Progenitor cell of endocrine pancreas (in vitro differentiated cells): ENCODE results near the gene RGS17. TPM values are rescaled to one million over a fixed set of nuclear protein-coding genes. Genes with fewer than 3 reads are reported as not detected.
"Not testable (repeated sequence)": the region's sequence is repeated elsewhere in the genome, so short reads cannot be mapped to it uniquely, and the experiment has no call there.

Source experiments
- DNase-seq: peaks from one replicate; pipeline ENCODE4 v3.0.0; 2021; ENCODE audit warnings: low spot score; ENCODE audit not compliant: unreplicated experiment
- H3K27ac Mint-ChIP-seq: 2 replicates; pipeline ENCODE4 v1.8.0; 2021; ENCODE audit warnings: mild to moderate bottlenecking, moderate library complexity, mixed read lengths
- H3K27me3 Mint-ChIP-seq: 2 replicates; pipeline ENCODE4 v1.8.0; 2021; ENCODE audit warnings: mixed read lengths
- H3K36me3 Mint-ChIP-seq: 2 replicates; pipeline ENCODE4 v1.8.0; 2022; ENCODE audit warnings: mixed read lengths; ENCODE audit not compliant: insufficient read depth
- H3K4me1 Mint-ChIP-seq: 2 replicates; pipeline ENCODE4 v1.8.0; 2021; ENCODE audit warnings: low read depth, mixed read lengths
- H3K4me3 Mint-ChIP-seq: 2 replicates; pipeline ENCODE4 v1.8.0; 2021; ENCODE audit warnings: low read depth, mild to moderate bottlenecking, moderate library complexity, mixed read lengths
- H3K9me3 Mint-ChIP-seq: 2 replicates; pipeline ENCODE4 v1.8.0; 2021; ENCODE audit warnings: low read depth, mixed read lengths
- total RNA-seq: library from RNA; stranded (reverse); gene quantifications from 2 replicates; pipeline ENCODE4 v1.2.1, GENCODE V29; 2021
- TF ChIP-seq, protein P1 (sequence below): fragments of 200-600 bp; sonication (generic); IDR thresholded peaks from one replicate; pipeline ENCODE4 v1.5.0; 2021; ENCODE audit warnings: antibody characterized with exemption, mild to moderate bottlenecking; ENCODE audit not compliant: unreplicated experiment

The RGS17 gene
- total RNA-seq, 1 donor from 2014 or later = 2.6 TPM

DNA sequence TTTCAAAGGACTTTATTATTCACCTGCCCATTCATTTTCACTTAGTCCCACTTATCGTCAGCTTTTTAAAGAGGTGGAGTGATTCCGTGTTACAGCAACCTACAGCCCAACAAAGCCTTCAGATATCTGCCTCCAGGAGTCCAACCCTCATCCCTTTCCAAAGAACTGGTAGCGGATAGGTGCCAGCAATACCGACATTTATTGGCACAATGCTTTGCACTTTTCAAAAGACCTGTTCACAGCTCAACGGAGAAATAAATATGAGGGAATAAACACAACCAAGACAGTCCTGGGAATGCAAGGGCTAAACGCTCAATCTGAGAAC, 127.8 kb downstream of the RGS17 start:
- Mint-ChIP-seq H3K36me3 (peaks cover 4% of the 10 kb centered on the region), H3K9me3 (no peaks in the 10 kb centered on the region), H3K4me1 (peaks cover 17% of the 10 kb centered on the region), H3K27me3 (no peaks in the 10 kb centered on the region), H3K4me3 (peak overlapping the region; percentile 98), H3K27ac (peak overlapping the region; percentile 99)
- DNase-seq = no peak
- TF ChIP-seq, protein P1, sequence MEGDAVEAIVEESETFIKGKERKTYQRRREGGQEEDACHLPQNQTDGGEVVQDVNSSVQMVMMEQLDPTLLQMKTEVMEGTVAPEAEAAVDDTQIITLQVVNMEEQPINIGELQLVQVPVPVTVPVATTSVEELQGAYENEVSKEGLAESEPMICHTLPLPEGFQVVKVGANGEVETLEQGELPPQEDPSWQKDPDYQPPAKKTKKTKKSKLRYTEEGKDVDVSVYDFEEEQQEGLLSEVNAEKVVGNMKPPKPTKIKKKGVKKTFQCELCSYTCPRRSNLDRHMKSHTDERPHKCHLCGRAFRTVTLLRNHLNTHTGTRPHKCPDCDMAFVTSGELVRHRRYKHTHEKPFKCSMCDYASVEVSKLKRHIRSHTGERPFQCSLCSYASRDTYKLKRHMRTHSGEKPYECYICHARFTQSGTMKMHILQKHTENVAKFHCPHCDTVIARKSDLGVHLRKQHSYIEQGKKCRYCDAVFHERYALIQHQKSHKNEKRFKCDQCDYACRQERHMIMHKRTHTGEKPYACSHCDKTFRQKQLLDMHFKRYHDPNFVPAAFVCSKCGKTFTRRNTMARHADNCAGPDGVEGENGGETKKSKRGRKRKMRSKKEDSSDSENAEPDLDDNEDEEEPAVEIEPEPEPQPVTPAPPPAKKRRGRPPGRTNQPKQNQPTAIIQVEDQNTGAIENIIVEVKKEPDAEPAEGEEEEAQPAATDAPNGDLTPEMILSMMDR = no peak

DNA sequence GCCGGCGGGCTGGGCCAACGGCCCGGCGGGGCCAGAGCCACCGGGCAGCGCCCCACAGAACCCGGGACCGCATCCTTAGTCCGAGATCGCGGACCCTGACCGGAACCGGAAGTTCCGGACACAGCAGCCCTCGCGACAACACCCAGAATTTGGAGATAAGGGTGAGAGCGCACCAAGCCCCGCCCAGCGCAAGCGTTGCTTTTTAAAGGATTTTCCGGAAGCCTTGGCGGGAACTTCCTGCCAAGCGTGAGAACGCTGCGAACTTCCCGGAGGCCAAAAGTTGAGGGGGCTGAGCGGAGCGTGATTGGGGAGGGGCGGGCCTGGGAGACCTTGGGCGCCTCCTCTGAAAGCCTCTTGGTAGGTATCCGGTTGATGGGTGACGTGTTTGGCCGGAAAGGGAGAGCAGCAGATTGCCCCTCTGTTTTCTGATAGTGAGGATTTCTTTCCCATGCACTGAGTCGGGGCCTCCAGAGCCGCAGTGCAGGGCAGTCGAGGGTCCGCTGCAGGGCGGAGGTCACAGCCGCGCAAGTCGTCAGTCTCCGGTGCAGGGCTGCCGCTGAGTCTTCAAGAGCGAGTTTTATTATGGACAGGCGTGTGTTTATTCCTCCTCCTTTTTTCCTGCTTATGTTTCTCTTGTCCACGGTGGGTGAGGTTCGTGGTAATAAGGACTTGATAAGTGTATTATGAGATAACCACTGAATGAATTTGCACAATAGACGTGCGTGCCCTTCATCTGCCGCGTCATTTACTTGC, 128.3 kb downstream of the RGS17 start, which contains the start of gene MTRF1L:
TSS of gene MTRF1L (minus strand) at position 97 of the 753 bp plus-strand sequence. CDS start at position 73, 24 bp downstream.
- H3K36me3 Mint-ChIP-seq = peaks cover 4% of the 10 kb centered on the region
- peak; percentile 82 for DNase-seq
- H3K27me3 Mint-ChIP-seq = no peaks in the 10 kb centered on the region
- H3K27ac Mint-ChIP-seq = peak within 1 kb of the TSS; percentile 99
- TF ChIP-seq, protein P1 = no peak
- peaks cover 17% of the 10 kb centered on the region for H3K4me1 Mint-ChIP-seq
- peak within 1 kb of the TSS; percentile 98 for H3K4me3 Mint-ChIP-seq
- H3K9me3 Mint-ChIP-seq = no peaks in the 10 kb centered on the region

DNA sequence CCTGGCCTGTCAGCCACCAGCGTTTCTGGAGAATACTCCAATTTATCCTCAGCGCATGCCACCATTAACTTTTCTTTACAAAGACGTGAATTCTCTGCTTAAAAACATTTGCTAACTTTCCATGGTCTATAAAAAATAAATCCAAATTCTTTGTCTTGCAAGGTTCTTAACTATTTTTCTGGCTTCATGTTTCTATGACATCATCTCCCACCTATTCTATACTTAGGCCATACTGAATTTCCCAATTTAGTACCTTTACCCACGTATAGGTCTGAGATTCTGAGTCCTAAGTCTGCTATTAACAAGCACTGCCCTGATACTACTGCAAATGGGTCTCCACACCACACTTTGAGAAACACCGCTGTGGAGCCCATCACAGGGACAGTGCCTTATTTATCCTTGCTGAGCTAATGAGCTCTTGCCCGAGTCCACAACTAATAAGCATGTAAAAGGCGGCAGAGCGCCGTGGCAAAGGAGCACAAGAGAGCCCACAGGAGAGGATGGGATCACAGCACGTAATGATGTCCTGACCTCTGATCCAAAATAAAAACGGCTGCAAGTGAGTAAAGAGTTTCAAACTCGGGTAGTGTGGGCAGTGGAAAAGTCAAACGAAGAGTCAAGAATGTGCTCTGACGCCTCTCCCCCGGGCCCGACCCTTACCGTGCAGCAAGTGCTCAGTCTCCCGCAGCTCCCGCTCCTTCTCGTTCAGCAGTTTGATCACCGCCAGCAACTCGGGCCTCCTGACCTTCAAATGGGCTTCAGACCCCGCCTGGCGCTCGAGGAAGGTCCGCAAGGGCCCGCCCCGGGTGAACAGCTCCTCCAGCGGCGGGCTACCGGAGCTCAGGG, 129.1 kb downstream of the RGS17 start:
- Mint-ChIP-seq H3K27me3 (no peaks in the 10 kb centered on the region), H3K4me3 (peak overlapping the region; percentile 98), H3K9me3 (no peaks in the 10 kb centered on the region), H3K4me1 (peaks cover 17% of the 10 kb centered on the region), H3K36me3 (peaks cover 4% of the 10 kb centered on the region), H3K27ac (peak overlapping the region; percentile 94)
- no peak for DNase-seq
- TF ChIP-seq, protein P1 = no peak

DNA sequence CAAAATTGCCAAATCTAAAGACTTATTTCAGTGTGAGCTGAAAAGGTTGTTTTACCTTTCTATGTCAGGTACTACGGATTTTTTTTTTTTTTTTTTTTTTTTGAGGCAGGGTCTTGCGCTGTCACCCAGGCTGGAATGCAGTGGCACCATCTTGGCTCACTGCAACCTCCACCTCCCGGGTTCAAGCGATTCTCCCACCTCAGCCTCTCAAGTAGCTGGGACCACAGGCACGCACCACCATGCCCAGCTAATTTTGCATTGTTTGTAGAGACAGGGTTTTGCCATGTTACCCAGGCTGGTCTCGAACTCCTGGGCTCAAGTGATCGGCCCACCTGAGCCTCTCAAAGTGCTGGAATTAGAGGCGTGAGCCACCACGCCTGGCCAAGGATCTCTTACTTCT, 130.3 kb downstream of the RGS17 start:
- H3K4me3 Mint-ChIP-seq = peak overlapping the region; percentile 98
- not testable (repeated sequence) for H3K27me3 Mint-ChIP-seq, DNase-seq, H3K9me3 Mint-ChIP-seq, H3K36me3 Mint-ChIP-seq, H3K27ac Mint-ChIP-seq
- peaks cover 17% of the 10 kb centered on the region for H3K4me1 Mint-ChIP-seq

DNA sequence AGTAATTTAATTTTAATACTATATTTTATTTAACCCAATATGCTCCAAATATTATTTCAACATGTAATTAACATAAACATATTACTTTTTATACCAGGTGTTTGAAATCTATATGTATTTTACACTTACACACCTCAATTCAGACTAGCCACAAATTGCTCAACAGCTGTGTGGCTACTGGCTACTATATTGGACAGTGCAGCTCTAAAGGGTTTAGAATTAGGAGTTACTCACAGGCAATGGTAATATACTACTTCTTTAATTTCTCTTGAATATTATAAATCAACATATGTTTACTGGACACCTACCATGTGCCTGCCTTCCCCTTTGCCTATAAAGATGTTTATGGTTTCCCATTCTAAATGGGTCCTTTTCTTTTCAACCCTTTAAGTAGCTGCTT, 130.8 kb downstream of the RGS17 start:
- TF ChIP-seq, protein P1 = no peak
- H3K36me3 Mint-ChIP-seq = peaks cover 4% of the 10 kb centered on the region
- no peak for DNase-seq
- H3K27ac Mint-ChIP-seq = no peak overlapping the region
- peaks cover 17% of the 10 kb centered on the region for H3K4me1 Mint-ChIP-seq
- no peaks in the 10 kb centered on the region for H3K9me3 Mint-ChIP-seq
- H3K27me3 Mint-ChIP-seq = no peaks in the 10 kb centered on the region
- peak overlapping the region; percentile 40 for H3K4me3 Mint-ChIP-seq

DNA sequence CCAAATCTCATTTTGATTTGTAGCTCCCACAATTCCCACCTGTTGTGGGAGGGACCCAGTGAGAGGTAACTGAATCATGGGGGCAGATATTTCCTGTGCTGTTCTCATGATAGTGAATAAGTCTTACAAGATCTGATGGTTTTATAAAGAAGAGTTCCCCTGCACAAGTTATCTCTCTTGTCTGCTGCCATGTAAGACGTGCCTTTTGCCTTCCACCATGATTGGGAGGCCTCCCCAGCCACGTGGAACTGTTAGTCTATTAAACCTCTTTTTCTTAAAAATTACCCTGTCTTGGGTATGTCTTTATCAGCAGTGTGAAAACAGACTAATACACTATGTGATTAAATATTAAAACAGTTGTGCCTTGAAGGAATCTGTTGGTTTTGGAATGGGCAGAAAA, 131.5 kb downstream of the RGS17 start:
- Mint-ChIP-seq H3K27ac (peak overlapping the region; percentile 5), H3K4me1 (peaks cover 17% of the 10 kb centered on the region)
- not testable (repeated sequence) for H3K9me3 Mint-ChIP-seq, H3K36me3 Mint-ChIP-seq, H3K27me3 Mint-ChIP-seq, DNase-seq, H3K4me3 Mint-ChIP-seq
